Mesenchymal stem cell (in vitro differentiated cells and primary cell): ENCODE measurements around the gene MRFAP1.

Source experiments
- DNase-seq: peaks from one replicate; pipeline ENCODE4 v3.0.0-alpha.2; 2013
- H2AFZ ChIP-seq: one replicate; pipeline ENCODE4 v1.6.1; 2013; ENCODE audit warnings: low read depth, mild to moderate bottlenecking, control low read depth, inconsistent platforms, low read length, moderate library complexity
- H2AK5ac ChIP-seq: 2 replicates; pipeline ENCODE4 v1.6.1; 2013; ENCODE audit warnings: low read length, moderate library complexity, mild to moderate bottlenecking, inconsistent platforms; ENCODE audit not compliant: severe bottlenecking
- H2BK120ac ChIP-seq: one replicate; pipeline ENCODE4 v1.6.1; 2013; ENCODE audit warnings: low read depth, mild to moderate bottlenecking, inconsistent platforms, low read length, moderate library complexity
- H2BK12ac ChIP-seq, 2 experiments: one replicate each; pipeline ENCODE4 v1.6.1; 2013; ENCODE audit warnings: inconsistent platforms in 2 of 2, low read length in 2 of 2, mild to moderate bottlenecking in 2 of 2, moderate library complexity in 2 of 2, control low read depth in 1 of 2
- H2BK15ac ChIP-seq: one replicate; pipeline ENCODE4 v1.6.1; 2013; ENCODE audit warnings: mild to moderate bottlenecking, low read depth, inconsistent platforms; ENCODE audit not compliant: poor library complexity, severe bottlenecking
- H2BK5ac ChIP-seq: 2 replicates; pipeline ENCODE4 v1.6.1; 2013; ENCODE audit warnings: low read depth, mild to moderate bottlenecking, low read length, control low read depth, inconsistent platforms; ENCODE audit not compliant: poor library complexity, severe bottlenecking
- H3K14ac ChIP-seq, 2 experiments: one replicate each; pipeline ENCODE4 v1.6.1; 2013; ENCODE audit warnings: inconsistent platforms in 2 of 2, low read length in 2 of 2, control low read depth in 1 of 2, mild to moderate bottlenecking in 1 of 2, moderate library complexity in 1 of 2
- H3K18ac ChIP-seq, 2 experiments: one replicate each; pipeline ENCODE4 v1.6.1; 2013; ENCODE audit warnings: inconsistent platforms in 2 of 2, low read length in 2 of 2, control low read depth in 1 of 2, low read depth in 1 of 2, mild to moderate bottlenecking in 1 of 2
- H3K23ac ChIP-seq, 2 experiments: one replicate each; pipeline ENCODE4 v1.6.1; 2013; ENCODE audit warnings: inconsistent platforms in 2 of 2, low read length in 2 of 2, mild to moderate bottlenecking in 2 of 2, moderate library complexity in 2 of 2, control low read depth in 1 of 2
- H3K27ac ChIP-seq: 2 replicates; pipeline ENCODE4 v1.5.1; 2013; ENCODE audit warnings: mild to moderate bottlenecking, moderate library complexity, low read length, control low read depth, inconsistent platforms; ENCODE audit not compliant: poor library complexity, severe bottlenecking
- H3K27me3 ChIP-seq, 2 experiments: 2 replicates each; pipeline versions ENCODE4 v1.6.1 to v1.7.0; 2013; ENCODE audit warnings: low read length in 2 of 2, mild to moderate bottlenecking in 2 of 2, moderate library complexity in 2 of 2, control low read depth in 1 of 2, inconsistent platforms in 1 of 2; ENCODE audit not compliant: control insufficient read depth in 1 of 2, insufficient read depth in 1 of 2
- H3K36me3 ChIP-seq, 2 experiments: 2 replicates each; pipeline versions ENCODE4 v1.6.1 to v1.7.0; 2013; ENCODE audit warnings: low read length in 2 of 2, control low read depth in 1 of 2, inconsistent platforms in 1 of 2, low read depth in 1 of 2, mild to moderate bottlenecking in 1 of 2; ENCODE audit not compliant: insufficient read depth in 2 of 2, control insufficient read depth in 1 of 2
- H3K4ac ChIP-seq, 2 experiments: one replicate each; pipeline ENCODE4 v1.6.1; 2013; ENCODE audit warnings: inconsistent platforms in 2 of 2, low read length in 2 of 2, mild to moderate bottlenecking in 2 of 2, moderate library complexity in 2 of 2, control low read depth in 1 of 2, low read depth in 1 of 2
- H3K4me1 ChIP-seq: 2 replicates; pipeline ENCODE4 v1.6.1; 2013; ENCODE audit warnings: low read depth, low read length, control low read depth; ENCODE audit not compliant: control insufficient read depth, insufficient read depth
- H3K4me2 ChIP-seq: 2 replicates; pipeline ENCODE4 v1.6.1; 2013; ENCODE audit warnings: low read length, mild to moderate bottlenecking, inconsistent platforms; ENCODE audit not compliant: poor library complexity, severe bottlenecking
- H3K4me3 ChIP-seq, 2 experiments: 2 replicates each; pipeline versions ENCODE4 v1.5.1 to v1.7.0; 2013; ENCODE audit warnings: low read length in 2 of 2, mild to moderate bottlenecking in 2 of 2, control low read depth in 1 of 2, low read depth in 1 of 2; ENCODE audit not compliant: insufficient read depth in 1 of 2
- H3K79me1 ChIP-seq: replicated peaks from 2 replicates; pipeline ENCODE4 v1.6.1; 2013; ENCODE audit warnings: mild to moderate bottlenecking, control low read depth, low read length, inconsistent platforms; ENCODE audit not compliant: poor library complexity, severe bottlenecking
- H3K9ac ChIP-seq: 2 replicates; pipeline ENCODE4 v1.7.0; 2013; ENCODE audit warnings: mild to moderate bottlenecking, low read length, moderate library complexity
- H3K9me3 ChIP-seq: 2 replicates; pipeline ENCODE4 v1.7.0; 2013; ENCODE audit warnings: mild to moderate bottlenecking, low read length; ENCODE audit not compliant: control insufficient read depth
- H4K8ac ChIP-seq: one replicate; pipeline ENCODE4 v1.6.1; 2013; ENCODE audit warnings: inconsistent platforms, mild to moderate bottlenecking, low read length, moderate library complexity
- H4K91ac ChIP-seq: one replicate; pipeline ENCODE4 v1.6.1; 2013; ENCODE audit warnings: mild to moderate bottlenecking, low read length, inconsistent platforms
- WGBS: methylation state at CpG from one replicate; pipeline ENCODE4 v1.1.7; 2013; ENCODE audit warnings: mixed read lengths; 5-methylcytosine and 5-hydroxymethylcytosine counted together

The MRFAP1 gene

DNA sequence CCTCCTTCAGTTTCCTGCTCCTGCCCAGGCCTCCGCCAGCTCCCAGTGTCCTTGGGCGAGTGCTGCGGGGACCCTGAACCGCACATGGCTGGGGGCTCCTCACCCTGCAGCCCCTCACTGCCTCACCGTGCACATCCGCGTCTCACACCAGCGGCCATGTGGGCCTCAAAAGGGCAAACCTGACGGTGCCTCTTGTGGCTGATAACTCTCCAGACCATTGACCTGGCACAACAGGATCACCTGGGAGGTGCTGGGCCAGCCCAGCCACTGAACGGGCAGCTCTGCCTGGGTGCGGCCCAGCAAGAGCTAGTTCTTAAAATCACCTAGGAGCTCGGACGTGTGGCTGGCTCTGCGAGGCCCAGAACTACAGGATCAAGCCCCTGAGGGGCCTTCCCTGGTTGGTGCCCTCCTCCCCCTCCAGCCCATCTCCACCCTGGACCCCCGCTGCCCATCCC lies 49.0 kb downstream of the MRFAP1 start:
- peak overlapping the region; percentile 29 for H2BK120ac ChIP-seq
- peak overlapping the region; percentile 80 for H3K27ac ChIP-seq
- no peak overlapping the region for H2BK5ac ChIP-seq
- H3K14ac ChIP-seq = no peak overlapping the region
- no peak overlapping the region for H2AFZ ChIP-seq
- peak overlapping the region; percentile 70 for H4K91ac ChIP-seq
- peak overlapping the region; percentile 41 to 56 for H3K4ac ChIP-seq
- H3K18ac ChIP-seq = peak overlapping the region; percentile 14 to 55
- H2BK15ac ChIP-seq = peak overlapping the region; percentile 86
- peaks cover 0 to 3% of the 10 kb centered on the region in 2 experiments for H3K36me3 ChIP-seq
- peak overlapping the region; percentile 78 for H2AK5ac ChIP-seq
- H3K79me1 ChIP-seq = peaks cover 14% of the 10 kb centered on the region
- H3K27me3 ChIP-seq = peaks cover 0 to 3% of the 10 kb centered on the region in 2 experiments
- H4K8ac ChIP-seq = peak overlapping the region; percentile 49
- 87% methylated on average over 15 of the region's 15 CpGs for WGBS
- no peak overlapping the region for H3K4me2 ChIP-seq
- peaks cover 30% of the 10 kb centered on the region for H3K4me1 ChIP-seq
- H3K9ac ChIP-seq = peak overlapping the region; percentile 65
- DNase-seq = no peak
- H3K23ac ChIP-seq = no peak overlapping the region
- peak overlapping the region in 1 of 2 experiments; percentile 50 for H3K4me3 ChIP-seq
- peak overlapping the region; percentile 19 to 54 for H2BK12ac ChIP-seq
- H3K9me3 ChIP-seq = no peaks in the 10 kb centered on the region
